HG02970 (cell line): ENCODE measurements around the gene P3R3URF.
A peak's percentile ranks its signal among the peaks of the same experiment; 100 is the strongest.

ENCODE experiments used
- ATAC-seq: cut with Tn5 transposase; IDR thresholded peaks from one replicate; pipeline ENCODE4 v1.9.1; 2021; ENCODE audit warnings: mild to moderate bottlenecking, moderate library complexity, moderate number of reproducible peaks; ENCODE audit not compliant: unreplicated experiment, low FRiP score

The P3R3URF gene

DNA sequence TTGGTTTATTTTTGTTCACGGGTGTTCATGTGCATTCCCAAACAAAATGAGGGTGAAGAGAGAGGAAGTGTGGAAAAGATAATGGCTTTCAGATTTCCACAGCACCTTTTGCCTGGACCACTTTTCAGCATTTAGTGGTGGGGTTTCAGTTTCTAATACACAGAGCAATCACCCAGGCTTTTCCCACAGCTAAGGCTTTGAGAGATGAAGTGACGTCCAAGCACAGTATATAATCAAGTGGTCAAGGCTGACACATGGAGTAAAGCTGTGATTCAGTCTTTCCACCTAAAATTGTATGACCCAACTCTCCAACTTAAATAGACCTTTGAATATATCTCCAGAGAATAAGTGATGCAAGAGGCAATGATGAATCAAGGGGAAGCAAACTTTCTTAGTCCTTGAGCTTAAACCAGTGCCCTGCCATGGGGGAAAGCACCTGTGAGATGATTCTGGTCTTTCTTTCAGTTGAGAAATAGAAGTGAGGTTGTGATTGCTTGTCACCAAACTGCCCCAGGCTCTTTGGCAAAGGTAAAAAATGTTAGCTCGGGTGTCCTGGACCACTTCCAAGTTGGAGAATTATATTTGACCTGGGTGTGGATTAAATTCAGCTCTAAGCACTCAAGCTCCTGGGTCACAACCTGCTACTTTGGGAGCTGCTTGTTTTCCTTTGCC is 41.5 kb downstream of the P3R3URF start:
- no peak for ATAC-seq

DNA sequence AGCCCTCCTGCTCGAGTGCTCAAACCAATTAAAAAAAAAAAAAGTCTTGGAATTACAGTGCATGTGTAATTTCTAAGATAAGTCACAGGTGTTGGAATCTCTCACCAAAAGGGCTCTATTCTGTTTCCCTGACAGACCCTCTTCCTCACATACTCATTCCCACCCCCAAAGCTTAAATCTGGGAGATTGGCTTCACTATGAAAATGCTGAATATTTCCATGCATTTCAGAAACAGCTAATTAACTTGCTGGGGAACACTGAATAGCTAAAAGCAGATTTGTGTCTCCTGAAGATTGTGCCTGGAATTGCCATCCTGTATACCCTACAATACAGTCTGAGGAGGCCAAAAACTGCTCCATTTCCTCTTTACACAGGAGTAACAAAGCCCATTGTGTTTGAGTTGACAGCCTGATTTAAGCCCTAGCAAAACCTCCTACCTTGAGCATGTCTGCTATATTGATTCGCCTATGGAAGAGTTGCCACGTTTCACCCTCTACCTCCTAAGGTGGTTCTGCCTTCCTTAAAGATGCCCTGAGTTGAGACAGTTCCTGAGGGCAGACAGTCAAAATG is 42.4 kb downstream of the P3R3URF start:
- no peak for ATAC-seq

DNA sequence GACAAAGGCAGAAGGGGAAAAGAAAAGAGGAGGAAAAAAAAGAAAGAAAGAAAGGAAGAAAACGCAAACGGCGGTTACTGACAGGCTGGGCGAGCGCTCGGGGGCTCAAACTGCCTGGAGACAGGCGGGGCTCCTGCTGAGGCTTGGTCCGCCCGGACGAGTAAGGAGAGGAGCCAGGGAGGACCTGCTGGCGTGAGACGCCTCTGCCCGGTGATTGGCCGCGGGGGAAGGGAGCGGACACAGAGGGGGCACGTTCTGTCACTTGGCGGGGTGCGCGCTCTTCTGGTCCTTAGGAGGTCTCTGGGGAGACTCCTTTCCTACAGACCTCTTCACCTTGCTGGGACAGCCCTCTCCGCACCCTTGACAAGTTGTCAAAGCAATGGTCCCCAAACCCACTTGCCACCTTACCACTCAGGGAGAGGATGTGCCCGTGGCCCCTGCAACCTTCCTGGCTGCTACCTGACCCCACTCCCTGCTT is 43.1 kb downstream of the P3R3URF start:
- ATAC-seq, result peak; percentile 36

DNA sequence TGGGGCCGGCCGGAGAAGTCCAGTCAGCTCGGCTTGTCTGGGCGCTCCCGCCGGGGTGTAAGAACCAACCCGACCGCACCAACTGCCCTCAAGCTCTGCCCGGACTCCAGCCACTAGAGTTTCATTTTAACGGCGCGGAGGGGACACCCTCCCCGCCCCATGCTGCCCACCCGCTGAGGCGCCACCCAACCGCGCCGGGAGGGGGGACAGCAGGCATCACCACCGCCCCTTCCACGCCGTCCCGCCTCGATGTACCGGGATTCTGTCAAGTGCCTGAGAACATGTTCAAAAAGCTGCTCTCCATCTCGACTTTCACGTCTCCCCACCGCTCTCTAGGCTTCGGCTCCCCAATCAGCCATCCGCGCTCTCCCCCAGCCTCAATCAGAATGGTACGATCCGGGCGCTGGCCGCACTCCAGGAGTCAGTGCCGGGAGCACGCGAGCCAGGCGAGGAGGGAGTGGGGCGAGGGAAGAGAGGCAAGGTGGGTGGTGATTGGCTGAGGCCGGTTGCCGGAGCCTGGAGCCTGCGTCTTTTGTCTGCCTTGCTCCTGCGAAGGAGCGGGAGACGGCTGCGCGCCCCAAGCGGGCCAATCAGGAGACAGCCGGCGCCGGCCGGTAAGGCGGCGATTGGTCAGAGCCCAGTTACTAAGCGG is 43.6 kb downstream of the P3R3URF start, which contains the start of gene PIK3R3:
Gene PIK3R3, minus strand, starts transcription at position 101 of the 652 bp plus-strand sequence. CDS start 677 bp downstream, outside the sequence.
- peak; percentile 82 for ATAC-seq

- no peak for ATAC-seq
These were observed 44.4 kb downstream of the P3R3URF start for GRCh38 chr1:46131712-46132528.

GRCh38 chr1:46131093-46131492 is 45.2 kb downstream of the P3R3URF start:
- ATAC-seq, result no peak

GRCh38 chr1:46130606-46131005 is 45.7 kb downstream of the P3R3URF start:
- ATAC-seq, result no peak

DNA sequence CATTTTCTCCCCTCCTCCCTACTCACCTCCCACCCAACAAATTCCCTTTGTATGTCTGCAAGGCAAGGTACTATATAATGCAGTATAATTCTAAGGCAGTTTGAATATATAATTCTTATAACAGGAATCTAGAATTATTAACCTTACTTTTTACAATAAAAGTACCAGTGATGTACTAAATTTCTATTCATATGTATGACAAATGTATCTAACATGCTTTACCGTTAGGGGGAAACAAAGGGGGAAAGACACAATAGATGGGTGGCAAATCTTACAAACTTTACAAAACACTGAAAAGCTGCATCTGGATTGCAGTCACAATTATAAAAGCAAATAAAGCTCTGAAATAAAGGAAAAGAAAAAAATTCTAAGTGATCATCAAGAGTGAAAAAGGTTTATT is 46.2 kb downstream of the P3R3URF start:
- no peak for ATAC-seq

GRCh38 chr1:46128344-46128743 is 47.9 kb downstream of the P3R3URF start:
- ATAC-seq, result no peak
